ENCODE data around the gene LRRFIP1.

Gene LRRFIP1

GRCh38 chr2:237702441-237703391, 75.3 kb downstream of the LRRFIP1 start:
- no peak for DNase-seq (ENCODE audit: low read depth)

DNA sequence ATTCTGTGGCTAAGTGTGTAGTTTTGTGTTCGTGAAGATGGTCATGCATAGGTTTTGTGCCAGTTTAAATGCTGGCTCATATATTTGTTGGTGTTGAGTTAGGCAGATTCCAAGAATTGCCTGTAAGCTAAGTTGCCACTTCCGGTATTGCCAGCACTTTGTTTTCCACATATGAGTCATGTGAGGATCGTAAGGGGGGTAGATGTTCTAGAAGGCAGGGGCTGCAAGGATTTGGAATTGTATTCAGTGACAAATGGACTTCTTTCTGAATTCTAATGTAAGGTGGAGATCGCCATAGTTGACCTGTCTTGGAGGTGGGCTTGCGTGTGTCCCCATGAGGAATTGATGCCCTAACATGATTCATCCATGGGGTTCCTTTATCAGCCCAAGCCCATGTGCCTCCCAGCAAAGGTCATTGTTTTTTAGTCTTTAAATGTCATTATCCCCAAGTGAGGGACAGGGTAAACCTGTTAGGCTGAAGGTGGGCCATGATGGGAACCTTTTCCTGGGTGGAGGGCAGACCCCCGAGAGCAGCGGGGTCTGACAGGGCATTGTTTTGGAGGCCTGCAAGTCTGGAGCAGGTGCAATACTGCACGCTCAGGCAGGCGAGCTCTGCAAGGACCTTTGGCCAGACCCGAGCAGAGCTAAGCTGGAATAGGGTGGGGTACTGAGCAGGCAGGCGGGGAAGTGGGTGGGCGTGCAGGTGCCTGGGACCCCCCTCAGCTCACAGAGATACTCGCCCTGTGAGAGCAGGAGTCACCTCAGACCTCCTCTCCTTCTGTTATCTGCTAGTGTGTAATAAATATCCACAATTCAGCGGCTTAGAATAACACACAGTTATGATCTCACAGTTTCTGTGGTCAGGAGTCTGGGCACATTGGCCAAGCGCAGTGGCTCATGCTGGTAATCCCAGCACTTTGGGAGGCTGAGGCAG, 77.4 kb downstream of the LRRFIP1 start:
- DNase-seq (ENCODE audit: low read depth): no peak

- DNase-seq (ENCODE audit: low read depth): no peak
Observed at GRCh38 chr2:237706257-237706656, 78.9 kb downstream of the LRRFIP1 start.

- no peak for DNase-seq (ENCODE audit: low read depth)
Observed at GRCh38 chr2:237708065-237708398, 80.6 kb downstream of the LRRFIP1 start.

DNA sequence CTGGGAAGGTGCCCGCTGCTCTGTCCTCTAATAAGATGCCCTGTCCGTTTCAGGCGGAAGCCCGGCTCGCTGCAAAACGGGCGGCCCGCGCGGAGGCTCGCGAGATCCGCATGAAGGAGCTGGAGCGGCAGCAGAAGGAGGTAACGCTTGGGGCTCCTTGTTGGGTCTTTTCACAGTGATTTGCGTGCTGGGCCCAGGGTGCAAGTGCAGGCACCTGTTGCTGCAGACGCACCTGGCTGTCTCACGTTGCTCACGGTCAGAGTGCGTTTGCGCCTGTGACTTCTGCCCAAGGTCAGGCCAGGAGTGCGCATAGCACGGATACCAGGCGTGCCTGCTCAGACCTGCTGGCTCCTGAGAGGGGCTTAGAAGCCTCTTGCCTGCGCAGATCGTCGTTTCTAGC, 81.1 kb downstream of the LRRFIP1 start:
- no peak for DNase-seq (ENCODE audit: low read depth)

DNA sequence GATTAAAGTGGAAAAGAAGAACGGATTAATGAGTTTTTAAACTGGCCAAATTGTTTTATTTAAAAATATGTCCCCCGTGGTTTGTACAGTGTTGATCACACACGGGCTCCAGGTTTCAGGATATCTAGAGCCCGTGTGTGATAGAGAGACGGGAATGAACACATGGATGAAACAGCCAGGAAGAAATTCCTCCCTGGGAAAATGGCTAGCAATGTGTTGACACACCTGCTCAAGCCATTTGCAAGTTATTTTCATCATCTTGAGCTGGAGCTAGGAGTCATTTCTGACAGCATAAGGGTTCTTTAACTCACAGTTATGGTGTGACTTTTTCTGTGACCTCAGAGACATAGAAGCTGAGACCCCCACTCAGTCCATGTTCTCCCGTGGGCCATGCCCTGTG, 81.6 kb downstream of the LRRFIP1 start:
- no peak for DNase-seq (ENCODE audit: low read depth)

DNA sequence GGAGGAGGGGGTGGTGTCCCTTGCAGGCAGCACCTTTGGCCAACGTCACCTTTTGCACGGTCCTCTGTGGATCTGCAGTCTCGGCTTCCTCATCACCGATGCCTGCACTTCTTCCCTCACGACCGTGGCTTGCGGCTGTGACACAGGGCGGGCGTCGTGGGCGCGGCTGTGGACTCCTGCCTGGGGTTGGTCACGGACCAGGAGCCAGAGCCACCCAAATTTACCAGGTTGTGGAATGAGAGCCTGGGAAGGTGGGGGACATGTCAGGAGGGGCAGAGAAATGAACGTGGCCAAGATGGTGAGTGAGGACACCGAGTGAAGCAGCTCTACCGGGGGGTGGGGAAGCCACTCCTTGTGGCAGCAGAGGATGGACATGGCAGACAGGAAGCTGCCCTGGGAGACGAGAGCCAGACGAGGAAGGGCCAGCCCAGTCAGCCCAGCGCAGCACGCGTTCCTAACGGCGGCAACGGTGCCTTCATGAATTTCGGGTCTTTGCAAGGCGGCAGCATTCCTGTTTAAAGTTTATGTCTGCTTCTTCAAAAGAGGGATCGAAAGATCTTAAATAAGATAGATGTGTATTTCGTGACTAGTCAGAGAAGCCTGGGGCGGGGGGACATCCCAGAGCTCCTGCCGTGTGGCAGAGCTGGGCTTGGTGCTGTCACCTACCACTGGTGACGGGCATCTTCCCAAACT, 84.2 kb downstream of the LRRFIP1 start:
- DNase-seq (ENCODE audit: low read depth): no peak

GRCh38 chr2:237712477-237713377, 85.3 kb downstream of the LRRFIP1 start:
- DNase-seq (ENCODE audit: low read depth): no peak

DNA sequence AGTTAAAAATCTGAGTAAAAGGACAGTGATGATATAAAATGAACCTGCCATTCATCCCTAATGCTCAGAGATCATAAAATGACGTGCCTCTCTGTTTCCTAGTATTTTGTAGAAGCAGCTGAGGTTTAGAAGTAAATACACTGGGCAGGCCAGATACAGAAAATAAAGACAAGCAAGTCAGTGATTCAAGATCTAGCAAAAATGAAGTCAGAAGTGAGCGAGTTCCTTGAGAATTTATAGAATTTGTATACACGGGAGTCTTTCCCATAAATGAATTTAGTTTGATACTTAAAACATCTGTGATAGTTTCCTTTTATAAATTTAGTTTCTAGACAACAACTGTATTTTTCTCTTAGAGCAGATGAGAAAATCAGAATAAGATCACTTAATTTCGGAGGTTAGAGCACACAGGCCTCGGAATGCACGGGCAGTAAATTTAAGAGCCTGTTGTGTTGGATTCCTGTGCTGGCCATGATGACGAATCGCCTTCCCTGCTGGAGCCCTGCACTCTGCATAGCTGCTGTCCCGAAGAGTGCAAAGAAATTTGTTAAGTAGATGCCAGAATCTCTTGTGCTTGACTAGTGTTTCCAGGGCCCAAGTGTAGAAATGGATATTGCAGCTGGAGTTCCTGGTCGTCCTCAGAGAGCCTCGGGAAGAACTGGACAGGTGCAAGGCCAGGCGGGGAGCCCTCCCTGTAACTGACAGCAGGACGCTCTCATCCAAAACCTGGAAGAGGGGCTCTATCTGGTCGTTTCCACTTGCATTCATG, 87.5 kb downstream of the LRRFIP1 start:
- no peak for DNase-seq (ENCODE audit: low read depth)

- DNase-seq (ENCODE audit: low read depth): no peak
Observed at GRCh38 chr2:237715459-237715947, 88.1 kb downstream of the LRRFIP1 start.

DNA sequence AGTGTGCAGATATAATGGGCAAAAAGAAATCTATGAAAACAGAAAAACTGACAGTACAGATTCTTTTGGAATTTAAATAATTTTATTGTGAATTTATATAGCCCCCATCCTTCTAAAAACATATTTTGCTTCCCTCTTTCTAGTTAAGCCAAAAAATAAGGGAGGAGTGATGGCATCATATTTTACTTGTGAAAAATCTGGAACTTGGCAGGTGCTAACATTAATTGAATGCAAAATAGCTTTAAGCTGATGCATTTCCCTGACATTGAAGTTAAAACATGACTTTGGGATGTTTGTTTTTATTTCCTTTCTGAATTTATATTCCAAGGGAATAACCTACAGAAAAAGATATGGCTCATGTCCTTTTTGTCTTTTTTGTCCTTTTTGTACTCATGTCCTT, 88.6 kb downstream of the LRRFIP1 start:
- no peak for DNase-seq (ENCODE audit: low read depth)

DNA sequence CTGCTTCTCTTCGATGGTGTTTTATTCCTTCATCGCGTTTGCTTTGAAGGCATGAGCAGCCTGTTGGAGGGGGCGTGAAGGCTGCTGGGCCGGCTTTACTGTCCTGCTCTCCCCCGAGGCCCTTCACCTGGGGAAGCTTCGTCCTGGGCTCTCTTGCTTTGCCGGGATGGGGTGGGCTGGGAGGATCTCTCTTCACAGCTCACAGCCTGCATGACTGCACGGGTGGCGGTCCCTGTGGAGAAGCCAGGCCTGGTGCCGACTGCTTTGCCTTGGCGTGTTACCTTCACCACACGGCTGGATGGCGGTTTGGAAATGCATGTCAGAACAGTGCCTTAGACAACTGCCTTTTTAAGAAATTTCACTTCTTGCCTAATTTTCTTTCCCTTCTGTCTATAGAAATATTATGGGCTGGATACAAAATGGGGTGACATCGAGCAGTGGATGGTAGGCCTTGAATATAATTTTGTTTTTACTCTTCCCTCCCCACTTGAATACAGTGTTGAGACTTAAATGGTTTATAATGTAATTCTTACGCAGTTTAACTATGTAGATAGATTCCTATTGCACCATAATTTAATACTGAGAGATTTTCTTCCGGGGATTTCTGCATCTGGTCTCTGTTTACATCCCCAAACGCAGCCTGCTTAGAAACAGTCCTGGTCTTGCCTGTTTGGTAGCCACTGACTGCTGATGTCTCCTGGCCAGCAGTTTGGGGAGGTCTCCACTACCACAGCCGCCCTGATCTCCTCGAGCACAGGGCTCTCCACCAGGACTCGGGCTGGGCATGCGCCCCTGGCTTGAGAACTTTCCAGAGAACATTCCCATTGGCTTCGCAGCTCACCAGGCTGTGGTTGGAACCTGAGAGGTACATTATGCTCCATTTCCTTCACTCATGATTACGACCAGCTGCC, 90.2 kb downstream of the LRRFIP1 start:
- no peak for DNase-seq (ENCODE audit: low read depth)

GRCh38 chr2:237718277-237718634, 90.9 kb downstream of the LRRFIP1 start:
- no peak for DNase-seq (ENCODE audit: low read depth)

- no peak for DNase-seq (ENCODE audit: low read depth)
Observed at GRCh38 chr2:237720444-237720843, 93.1 kb downstream of the LRRFIP1 start.

GRCh38 chr2:237720957-237721356, 93.6 kb downstream of the LRRFIP1 start:
- DNase-seq (ENCODE audit: low read depth): no peak

GRCh38 chr2:237721458-237721857, 94.1 kb downstream of the LRRFIP1 start:
- DNase-seq (ENCODE audit: low read depth): no peak

DNA sequence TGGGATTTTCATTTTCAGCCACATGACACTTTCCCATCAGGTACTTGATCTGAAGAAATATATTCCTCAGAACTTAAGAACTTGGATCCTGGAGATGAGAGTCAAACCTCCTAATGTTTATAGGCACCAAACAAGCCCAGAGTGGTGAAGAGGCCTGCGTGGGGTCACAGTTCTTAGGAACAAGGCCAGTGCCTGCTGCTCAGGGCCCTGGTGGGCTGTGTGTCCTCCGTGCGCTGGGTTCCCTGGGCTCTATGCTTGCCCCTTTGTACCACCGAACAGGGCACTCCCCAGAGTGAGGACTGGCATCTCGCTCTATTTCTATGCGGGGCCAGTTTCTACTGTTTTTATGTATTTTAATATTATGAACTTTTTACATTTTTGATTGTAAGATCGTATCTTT, 95.2 kb downstream of the LRRFIP1 start:
- DNase-seq (ENCODE audit: low read depth): no peak

- no peak for DNase-seq (ENCODE audit: low read depth)
Observed at GRCh38 chr2:237723023-237723422, 95.6 kb downstream of the LRRFIP1 start.

DNA sequence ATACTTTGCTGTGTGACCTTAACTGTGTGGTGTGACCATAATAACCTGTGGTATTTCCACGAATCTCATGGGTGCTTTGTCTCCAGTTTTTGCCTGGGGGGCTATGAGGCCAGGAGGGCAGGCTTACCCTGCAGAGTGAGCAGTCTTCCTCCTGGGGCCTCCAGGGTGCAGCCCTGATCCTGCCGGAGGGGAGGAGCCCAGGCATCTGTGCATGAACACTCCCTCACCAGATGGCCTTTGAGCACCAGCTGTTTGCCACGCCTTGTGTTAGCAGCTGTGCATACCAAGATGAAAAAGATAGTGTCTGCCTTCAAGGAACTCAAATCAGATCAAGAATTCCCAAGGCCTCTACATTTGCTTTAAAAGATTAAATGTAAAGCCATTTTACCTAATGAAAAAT, 96.2 kb downstream of the LRRFIP1 start:
- no peak for DNase-seq (ENCODE audit: low read depth)

Measured in T-helper 22 cell (primary cell).